Subcutaneous adipose tissue (tissue), 4 donors: ENCODE results near the gene FECH. TPM values are rescaled to one million over a fixed set of nuclear protein-coding genes. Genes with fewer than 3 reads are reported as not detected.

Source experiments
- CTCF ChIP-seq: fragments of 450-650 bp; IDR thresholded peaks from one replicate; pipeline ENCODE4 v1.5.1; 2016; ENCODE audit warnings: low read depth, mild to moderate bottlenecking, control low read depth, antibody characterized with exemption, moderate library complexity
- total RNA-seq, 4 donors: library from RNA; depleted of rRNA; stranded (reverse); fragments of >200 nt; gene quantifications; one replicate each; pipeline ENCODE4 v1.1.0, GENCODE V29; 2016

The FECH gene
- total RNA-seq, 4 donors from 2014 or later, result 26.0 to 58.8 (median 37.8) TPM

GRCh38 chr18:57587098-57587661, 678 bp upstream of the FECH start:
- TF ChIP-seq CTCF, result no peak

- TF ChIP-seq CTCF, result no peak
Measured at GRCh38 chr18:57585855-57586250, 649 bp downstream of the FECH start.

GRCh38 chr18:57585421-57585820, 1.1 kb downstream of the FECH start:
- no peak for TF ChIP-seq CTCF

- no peak for TF ChIP-seq CTCF
Measured at GRCh38 chr18:57584444-57584843, 2.1 kb downstream of the FECH start.

GRCh38 chr18:57583297-57583835, 3.1 kb downstream of the FECH start:
- TF ChIP-seq CTCF, result no peak

GRCh38 chr18:57581301-57581934, 5.1 kb downstream of the FECH start:
- TF ChIP-seq CTCF, result no peak

GRCh38 chr18:57579934-57580333, 6.6 kb downstream of the FECH start:
- no peak for TF ChIP-seq CTCF
